Naive B cell (primary cell): Measurements from ENCODE around the gene KSR1. TPM values are rescaled to one million over a fixed set of nuclear protein-coding genes. Genes with fewer than 3 reads are reported as not detected.
"Not testable (repeated sequence)": the region's sequence is repeated elsewhere in the genome, so short reads cannot be mapped to it uniquely, and the experiment has no call there.

Experiments used
- ATAC-seq, 2 donors: fragments of 150-1000 bp; cut with Tn5 transposase; 2 replicates each; pipeline ENCODE4 v1.10.0; 2021; ENCODE audit warnings: low read depth in 2 of 2, mild to moderate bottlenecking in 2 of 2, moderate library complexity in 2 of 2
- DNase-seq: peaks from one replicate; pipeline ENCODE4 v3.0.0; 2022
- H3K27ac Mint-ChIP-seq, 6 donors: one replicate each; pipeline ENCODE4 v1.8.0; 2020 to 2022; ENCODE audit warnings: mild to moderate bottlenecking in 6 of 6, mixed read lengths in 6 of 6, moderate library complexity in 5 of 6, inconsistent platforms in 2 of 6
- H3K27me3 Mint-ChIP-seq, 3 donors: one replicate each; pipeline ENCODE4 v1.8.0; 2021 to 2022; ENCODE audit warnings: mixed read lengths in 3 of 3, mild to moderate bottlenecking in 1 of 3
- H3K36me3 Mint-ChIP-seq, 2 donors: one replicate each; pipeline ENCODE4 v1.8.0; 2020 to 2022; ENCODE audit warnings: mixed read lengths in 2 of 2, inconsistent platforms in 1 of 2, mild to moderate bottlenecking in 1 of 2
- H3K4me1 Mint-ChIP-seq, 3 donors: one replicate each; pipeline ENCODE4 v1.8.0; 2020 to 2022; ENCODE audit warnings: mixed read lengths in 3 of 3, inconsistent platforms in 1 of 3, mild to moderate bottlenecking in 1 of 3, moderate library complexity in 1 of 3
- H3K4me3 Mint-ChIP-seq, 8 donors: one replicate each; pipeline ENCODE4 v1.8.0; 2020 to 2022; ENCODE audit warnings: mild to moderate bottlenecking in 8 of 8, mixed read lengths in 8 of 8, moderate library complexity in 8 of 8, inconsistent platforms in 2 of 8
- H3K9me3 Mint-ChIP-seq, 7 donors: one replicate each; pipeline ENCODE4 v1.8.0; 2020 to 2022; ENCODE audit warnings: mixed read lengths in 7 of 7, mild to moderate bottlenecking in 5 of 7, inconsistent platforms in 2 of 7, moderate library complexity in 1 of 7
- polyA plus RNA-seq, 6 donors: library from polyadenylated mRNA; unstranded; fragments of 300-500 nt; fragmentation: Illumina TruSeq; gene quantifications; one replicate each; pipeline ENCODE4 v1.2.3, GENCODE V29; 2021; ENCODE audit warnings: low read depth in 6 of 6

The KSR1 gene
- polyA plus RNA-seq, 6 donors from 2014 or later = 0.38 to 4.4 (median 2.3) TPM

- ATAC-seq = no peak
- no peaks in the 10 kb centered on the region for H3K27me3 Mint-ChIP-seq
- no peak overlapping the region for H3K4me3 Mint-ChIP-seq
- peaks cover 11 to 30% (median 21%) of the 10 kb centered on the region in 3 donors for H3K4me1 Mint-ChIP-seq
- peaks cover 0 to 3% (median 0%) of the 10 kb centered on the region in 7 donors for H3K9me3 Mint-ChIP-seq
- no peaks in the 10 kb centered on the region for H3K36me3 Mint-ChIP-seq
- H3K27ac Mint-ChIP-seq = no peak overlapping the region
- no peak for DNase-seq
Observed at GRCh38 chr17:27625856-27626255, 169.6 kb downstream of the KSR1 start.

- ATAC-seq (no peak), DNase-seq (no peak)
- peak overlapping the region in 2 of 6 donors; percentile 2 to 52 for H3K27ac Mint-ChIP-seq
- peaks cover 0 to 3% (median 0%) of the 10 kb centered on the region in 7 donors for H3K9me3 Mint-ChIP-seq
- H3K36me3 Mint-ChIP-seq = no peaks in the 10 kb centered on the region
- H3K4me3 Mint-ChIP-seq = no peak overlapping the region
- no peaks in the 10 kb centered on the region for H3K27me3 Mint-ChIP-seq
- H3K4me1 Mint-ChIP-seq = peaks cover 17 to 27% (median 21%) of the 10 kb centered on the region in 3 donors
Observed at GRCh38 chr17:27627514-27627913, 171.3 kb downstream of the KSR1 start.

DNA sequence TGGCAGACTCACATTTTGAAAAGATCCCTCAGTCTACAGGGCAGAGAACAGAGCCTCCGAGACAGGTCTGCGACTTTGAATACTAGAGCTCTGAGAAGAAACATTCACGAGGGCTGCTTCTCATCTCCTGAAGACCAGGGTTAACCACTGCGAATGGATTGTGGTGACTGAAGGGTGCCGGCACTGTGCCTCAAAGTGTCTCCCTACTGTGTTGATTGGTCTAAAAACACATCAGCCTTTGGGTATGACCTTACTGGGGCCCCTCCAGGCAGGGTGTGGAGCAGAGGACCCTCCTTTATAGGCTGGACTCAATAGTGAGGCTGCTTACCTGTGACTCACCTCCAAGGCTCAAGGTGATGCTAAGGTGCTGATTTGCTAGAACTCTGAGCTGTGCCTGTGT, 172.1 kb downstream of the KSR1 start:
- peak overlapping the region in 1 of 8 donors; percentile 59 for H3K4me3 Mint-ChIP-seq
- no peak for ATAC-seq
- H3K36me3 Mint-ChIP-seq = no peaks in the 10 kb centered on the region
- H3K9me3 Mint-ChIP-seq = peaks cover 0 to 3% (median 0%) of the 10 kb centered on the region in 7 donors
- no peak for DNase-seq
- H3K27me3 Mint-ChIP-seq = no peaks in the 10 kb centered on the region
- H3K27ac Mint-ChIP-seq = peak overlapping the region in 1 of 6 donors; percentile 28
- H3K4me1 Mint-ChIP-seq = peaks cover 22 to 33% (median 27%) of the 10 kb centered on the region in 3 donors

DNA sequence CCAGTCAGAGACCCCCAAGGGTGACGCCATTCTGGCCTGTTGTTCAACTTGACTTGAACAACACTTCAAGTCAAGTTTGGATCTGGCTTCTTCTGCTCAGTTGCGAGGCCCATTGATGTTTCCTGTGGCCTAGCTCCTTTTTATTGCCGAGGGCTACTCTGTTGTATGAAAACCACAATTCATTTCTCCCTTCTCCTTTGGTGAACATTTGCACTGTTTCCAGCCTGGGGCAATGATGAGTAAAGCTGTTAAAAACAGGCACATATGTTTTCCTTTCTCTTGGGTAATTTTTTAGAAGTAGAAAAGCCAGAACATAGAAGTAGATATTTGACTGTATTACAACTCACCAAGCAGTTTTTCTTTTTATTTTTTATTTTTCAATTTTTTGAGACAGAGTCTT, 173.0 kb downstream of the KSR1 start:
- Mint-ChIP-seq H3K4me3 (peak overlapping the region in 2 of 8 donors; percentile 59 to 63), H3K27ac (peak overlapping the region in 2 of 6 donors; percentile 15 to 90), H3K4me1 (peaks cover 23 to 42% (median 32%) of the 10 kb centered on the region in 3 donors)
- H3K9me3 Mint-ChIP-seq, H3K36me3 Mint-ChIP-seq, ATAC-seq, H3K27me3 Mint-ChIP-seq, DNase-seq: not testable (repeated sequence)

DNA sequence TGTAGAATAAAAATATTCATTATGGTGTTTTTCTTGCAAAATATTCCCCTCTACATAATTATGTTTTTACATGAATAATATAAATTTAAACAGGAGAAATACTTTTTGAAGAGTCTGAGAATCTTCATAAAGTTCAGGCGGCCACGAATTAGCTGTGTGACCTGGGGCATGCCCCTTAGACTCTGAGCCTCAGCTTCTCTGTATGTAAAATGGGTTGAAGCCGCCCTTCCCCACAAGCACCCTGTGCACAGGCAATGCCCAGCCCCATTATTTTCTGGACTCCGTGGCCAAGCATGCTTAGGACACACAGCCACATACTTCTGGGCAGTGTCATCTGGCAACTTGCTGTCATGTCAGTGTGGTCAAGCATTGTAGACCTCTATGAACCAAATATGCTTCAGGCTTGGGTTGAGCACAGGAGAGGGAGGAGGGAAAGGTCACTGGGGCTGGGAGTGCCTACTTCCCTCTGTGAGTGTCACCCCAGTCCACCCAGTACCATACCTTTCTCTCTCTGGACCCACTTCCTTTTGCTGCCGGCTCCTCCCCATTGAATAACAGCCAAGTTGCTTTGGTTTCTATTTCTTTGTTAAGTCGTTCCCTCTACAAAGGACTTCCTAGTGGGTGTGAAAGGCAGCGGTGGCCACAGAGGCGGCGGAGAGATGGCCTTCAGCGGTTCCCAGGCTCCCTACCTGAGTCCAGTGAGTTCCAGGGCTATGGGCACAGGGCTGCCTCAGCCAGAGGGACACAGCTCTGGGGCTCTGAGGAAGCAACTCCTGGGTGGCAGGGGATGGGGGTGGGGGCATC, 174.6 kb downstream of the KSR1 start, which contains the start of gene LGALS9:
TSS of gene LGALS9 (plus strand) at position 582 of the 804 bp plus-strand sequence. CDS start at position 660, 78 bp downstream.
- ATAC-seq (peak; percentile 49 to 58), DNase-seq (peak; percentile 41)
- H3K9me3 Mint-ChIP-seq = peaks cover 0 to 3% (median 0%) of the 10 kb centered on the region in 7 donors
- no peaks in the 10 kb centered on the region for H3K27me3 Mint-ChIP-seq
- H3K27ac Mint-ChIP-seq = peak within 1 kb of the TSS; percentile 93 to 98 (median 96)
- peaks cover 38 to 57% (median 48%) of the 10 kb centered on the region in 3 donors for H3K4me1 Mint-ChIP-seq
- H3K4me3 Mint-ChIP-seq = peak within 1 kb of the TSS; percentile 89 to 100 (median 96)
- H3K36me3 Mint-ChIP-seq = peaks cover 0 to 6% of the 10 kb centered on the region in 2 donors

DNA sequence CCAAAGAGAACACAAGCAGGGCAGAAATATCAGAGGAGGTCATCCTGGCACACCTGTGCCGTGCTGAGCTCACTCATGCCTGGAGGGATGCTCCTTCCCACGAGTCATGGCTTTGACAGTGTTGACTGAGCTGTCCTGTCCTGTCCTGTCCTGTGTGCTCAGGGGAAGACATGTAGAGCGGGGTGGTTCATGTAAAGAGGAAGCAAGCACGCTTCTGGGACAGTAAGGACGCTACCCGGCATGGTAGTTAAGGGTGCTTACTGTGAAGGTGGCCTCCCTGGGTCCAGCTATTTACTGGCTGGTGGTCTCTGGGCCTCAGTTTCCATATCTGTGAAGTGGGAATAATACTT, 175.1 kb downstream of the KSR1 start:
- peaks cover 0 to 1% (median 0%) of the 10 kb centered on the region in 7 donors for H3K9me3 Mint-ChIP-seq
- H3K4me3 Mint-ChIP-seq = peak overlapping the region; percentile 89 to 100 (median 96)
- DNase-seq = peak; percentile 44
- H3K27me3 Mint-ChIP-seq = no peaks in the 10 kb centered on the region
- H3K4me1 Mint-ChIP-seq = peaks cover 43 to 63% (median 51%) of the 10 kb centered on the region in 3 donors
- ATAC-seq = peak; percentile 67 to 70
- peak overlapping the region; percentile 93 to 97 (median 96) for H3K27ac Mint-ChIP-seq
- peaks cover 0 to 6% of the 10 kb centered on the region in 2 donors for H3K36me3 Mint-ChIP-seq

- peaks cover 0 to 6% of the 10 kb centered on the region in 2 donors for H3K36me3 Mint-ChIP-seq
- no peaks in the 10 kb centered on the region for H3K9me3 Mint-ChIP-seq
- H3K27ac Mint-ChIP-seq = peak overlapping the region; percentile 93 to 98 (median 96)
- H3K4me1 Mint-ChIP-seq = peaks cover 43 to 70% (median 55%) of the 10 kb centered on the region in 3 donors
- ATAC-seq (no peak), DNase-seq (no peak)
- peak overlapping the region; percentile 89 to 100 (median 96) for H3K4me3 Mint-ChIP-seq
- no peaks in the 10 kb centered on the region for H3K27me3 Mint-ChIP-seq
Observed at GRCh38 chr17:27631897-27632725, 175.9 kb downstream of the KSR1 start.

DNA sequence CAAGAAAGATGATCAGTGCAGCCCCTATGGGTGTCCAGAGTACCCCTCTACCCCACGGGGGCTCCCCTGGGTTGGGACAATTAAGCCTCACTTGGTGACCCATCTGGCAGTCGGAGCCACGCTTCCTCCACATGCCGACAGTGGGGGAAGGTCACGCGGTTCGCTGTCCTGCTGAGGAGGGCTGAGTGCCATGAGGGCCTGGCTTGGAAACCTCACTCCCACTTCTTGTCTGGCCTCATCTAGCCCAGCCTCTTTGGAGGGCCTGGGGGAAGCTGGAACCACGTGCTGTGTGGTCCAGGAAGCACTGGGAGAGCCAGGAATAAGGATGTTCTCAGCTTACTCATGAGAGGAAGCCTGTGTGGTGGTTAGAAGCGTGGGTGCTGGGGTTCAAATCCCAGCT, 176.5 kb downstream of the KSR1 start:
- H3K4me1 Mint-ChIP-seq = peaks cover 43 to 72% (median 60%) of the 10 kb centered on the region in 3 donors
- peak overlapping the region; percentile 89 to 100 (median 96) for H3K4me3 Mint-ChIP-seq
- H3K9me3 Mint-ChIP-seq, H3K27me3 Mint-ChIP-seq, ATAC-seq, H3K36me3 Mint-ChIP-seq, DNase-seq: not testable (repeated sequence)
- peak overlapping the region; percentile 14 to 96 (median 90) for H3K27ac Mint-ChIP-seq

- Mint-ChIP-seq H3K4me3 (peak overlapping the region; percentile 30 to 100 (median 96)), H3K9me3 (no peaks in the 10 kb centered on the region), H3K27ac (peak overlapping the region; percentile 49 to 97 (median 88)), H3K36me3 (peaks cover 0 to 6% of the 10 kb centered on the region in 2 donors), H3K4me1 (peaks cover 43 to 72% (median 60%) of the 10 kb centered on the region in 3 donors), H3K27me3 (no peaks in the 10 kb centered on the region)
- no peak for ATAC-seq
- no peak for DNase-seq
Observed at GRCh38 chr17:27633312-27634025, 177.2 kb downstream of the KSR1 start.

DNA sequence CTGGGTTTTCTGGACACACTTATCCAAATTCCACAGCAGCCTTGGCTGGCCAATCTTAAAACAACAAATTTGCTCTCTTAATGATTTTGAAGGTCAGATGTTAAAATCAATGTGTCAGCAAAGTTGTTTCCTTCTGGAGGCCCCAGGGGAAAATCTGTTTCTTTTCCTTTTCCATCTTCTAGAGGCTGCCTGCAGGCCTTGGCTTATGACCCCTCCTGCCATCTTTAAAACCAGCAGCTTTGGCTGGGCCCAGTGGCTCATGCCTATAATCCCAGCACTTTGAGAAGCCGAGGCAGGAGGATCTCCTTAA, 177.7 kb downstream of the KSR1 start:
- ATAC-seq (no peak), DNase-seq (no peak)
- Mint-ChIP-seq H3K4me3 (peak overlapping the region in 6 of 8 donors; percentile 40 to 99 (median 80)), H3K27me3 (no peaks in the 10 kb centered on the region), H3K36me3 (peaks cover 0 to 6% of the 10 kb centered on the region in 2 donors), H3K4me1 (peaks cover 43 to 71% (median 60%) of the 10 kb centered on the region in 3 donors), H3K9me3 (no peaks in the 10 kb centered on the region), H3K27ac (peak overlapping the region in 5 of 6 donors; percentile 83 to 97 (median 95))

GRCh38 chr17:27634776-27635175, 178.5 kb downstream of the KSR1 start:
- Mint-ChIP-seq H3K9me3 (no peaks in the 10 kb centered on the region), H3K4me1 (peaks cover 43 to 68% (median 60%) of the 10 kb centered on the region in 3 donors), H3K4me3 (peak overlapping the region; percentile 62 to 94 (median 80)), H3K36me3 (peaks cover 0 to 7% of the 10 kb centered on the region in 2 donors), H3K27ac (peak overlapping the region; percentile 93 to 99 (median 96)), H3K27me3 (no peaks in the 10 kb centered on the region)
- peak; percentile 35 to 39 for ATAC-seq
- DNase-seq = peak; percentile 24

DNA sequence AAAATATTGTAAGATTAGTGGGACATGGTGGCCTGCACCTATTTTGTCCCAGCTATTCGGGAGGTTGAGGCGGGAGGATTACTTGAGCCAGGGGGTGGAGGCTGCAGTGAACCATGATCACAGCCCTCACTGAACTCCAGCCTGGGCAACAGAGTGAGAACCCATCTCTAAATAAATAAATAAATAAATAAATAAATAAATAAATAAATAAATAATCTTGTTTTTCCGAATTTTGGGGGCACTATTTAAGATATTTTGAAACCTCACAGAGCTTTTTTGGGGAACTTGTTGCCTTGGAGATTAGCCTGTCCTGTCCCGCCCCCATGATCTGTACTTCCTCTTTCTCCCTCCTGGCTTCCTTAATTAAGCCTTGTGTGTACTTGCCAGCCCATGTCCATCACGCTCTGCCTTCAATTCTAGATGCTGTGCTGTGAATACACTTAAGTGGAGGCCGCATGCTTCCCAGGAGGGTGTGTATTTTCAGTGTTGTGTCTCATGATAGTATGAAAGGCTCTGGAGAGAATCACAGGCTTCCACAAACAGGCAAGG, 179.1 kb downstream of the KSR1 start:
- no peaks in the 10 kb centered on the region for H3K27me3 Mint-ChIP-seq
- peak overlapping the region; percentile 93 to 99 (median 96) for H3K27ac Mint-ChIP-seq
- H3K36me3 Mint-ChIP-seq = peaks cover 0 to 13% of the 10 kb centered on the region in 2 donors
- H3K4me3 Mint-ChIP-seq = peak overlapping the region; percentile 76 to 94 (median 84)
- ATAC-seq = peak; percentile 77 to 79
- H3K4me1 Mint-ChIP-seq = peaks cover 46 to 66% (median 60%) of the 10 kb centered on the region in 3 donors
- no peaks in the 10 kb centered on the region for H3K9me3 Mint-ChIP-seq
- peak; percentile 75 for DNase-seq
